ENCODE data around the gene ANKRD34B.
"Not testable (repeated sequence)": the region's sequence is repeated elsewhere in the genome, so short reads cannot be mapped to it uniquely, and the experiment has no call there.

Gene ANKRD34B

DNA sequence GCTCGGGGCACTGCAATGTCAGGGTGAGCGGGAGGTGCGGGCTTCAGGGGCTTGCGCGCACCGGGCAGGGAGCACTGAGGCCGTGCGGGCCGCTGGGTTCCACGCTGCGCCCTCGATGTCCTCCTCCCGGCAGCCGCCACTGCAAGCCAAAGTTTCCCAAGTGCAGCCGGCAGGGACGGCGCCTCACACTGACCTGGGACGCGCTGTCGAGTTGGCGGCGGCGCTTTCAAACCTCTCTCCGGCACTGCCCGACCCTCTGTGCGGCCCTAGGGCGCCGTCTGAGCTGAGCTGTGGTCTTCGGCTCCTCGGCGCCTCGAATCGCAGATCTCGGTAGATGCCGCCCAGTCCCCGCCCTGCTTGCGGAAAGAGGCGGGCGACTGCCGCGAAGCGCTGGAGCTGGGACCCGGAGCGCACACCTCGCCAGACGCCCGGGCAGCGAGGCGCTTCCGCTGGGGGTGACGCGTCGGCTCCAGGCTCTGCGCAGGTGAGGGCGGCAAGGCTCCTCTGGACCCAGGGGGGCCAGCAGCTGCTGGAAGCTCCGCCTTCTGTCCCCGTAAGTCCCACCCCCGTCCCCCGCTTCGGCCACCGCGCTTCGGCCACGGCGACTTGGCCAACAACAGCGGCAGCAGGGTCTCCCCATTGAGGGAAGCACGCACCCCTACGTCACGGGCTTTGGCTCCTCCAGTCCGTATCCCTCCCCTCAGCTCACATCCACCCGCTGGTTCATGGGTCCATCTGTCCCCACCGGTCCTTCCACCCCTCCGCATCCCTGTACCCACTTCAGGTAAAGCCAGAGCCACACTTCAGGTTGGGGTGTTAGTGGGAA is at the start of gene ANKRD34B:
TSS of gene ANKRD34B (minus strand) at position 320 of the 826 bp plus-strand sequence. CDS start 10,261 bp downstream, outside the sequence.
- no peak for DNase-seq (ENCODE audit: low spot score)

DNA sequence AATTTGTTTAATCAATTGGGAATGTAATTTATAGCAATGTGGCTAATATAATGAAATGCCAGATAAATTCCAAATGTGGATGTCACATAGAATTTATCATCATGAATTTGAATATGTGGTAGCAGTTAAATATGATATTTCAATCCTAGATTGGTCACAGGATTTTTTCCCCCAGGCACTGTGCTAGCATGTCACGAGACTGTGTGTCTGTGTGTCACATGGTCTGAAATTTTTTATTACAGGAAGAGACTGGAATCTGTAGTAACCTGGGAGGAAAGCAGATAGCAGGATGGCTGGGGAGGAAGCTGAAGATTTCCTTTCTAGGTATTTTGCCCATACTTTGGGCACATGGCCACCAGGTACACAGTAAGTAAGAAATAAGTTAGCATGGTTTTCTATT is 49.0 kb upstream of the ANKRD34B start:
- DNase-seq (ENCODE audit: low spot score), result no peak

DNA sequence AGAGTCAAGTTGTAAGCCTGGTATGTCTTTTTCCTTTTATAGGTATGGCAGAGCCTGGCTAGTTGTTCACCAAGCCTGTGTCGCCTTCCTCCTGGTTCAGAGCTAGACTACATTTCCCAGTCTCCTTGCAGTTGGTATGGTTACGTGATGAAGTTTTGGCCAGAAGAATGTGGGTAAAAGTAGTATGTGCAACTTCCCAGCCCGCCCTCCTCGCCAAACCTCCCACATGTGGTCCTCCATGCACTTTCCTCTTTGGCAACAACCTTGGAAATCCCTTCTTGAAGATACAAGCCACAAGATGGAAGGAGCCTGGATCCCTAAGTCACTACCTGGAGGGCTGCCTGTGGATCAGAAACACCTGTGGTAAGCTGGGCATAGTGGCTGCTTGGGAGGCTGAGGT is 48.4 kb upstream of the ANKRD34B start:
- DNase-seq (ENCODE audit: low spot score), result no peak

DNA sequence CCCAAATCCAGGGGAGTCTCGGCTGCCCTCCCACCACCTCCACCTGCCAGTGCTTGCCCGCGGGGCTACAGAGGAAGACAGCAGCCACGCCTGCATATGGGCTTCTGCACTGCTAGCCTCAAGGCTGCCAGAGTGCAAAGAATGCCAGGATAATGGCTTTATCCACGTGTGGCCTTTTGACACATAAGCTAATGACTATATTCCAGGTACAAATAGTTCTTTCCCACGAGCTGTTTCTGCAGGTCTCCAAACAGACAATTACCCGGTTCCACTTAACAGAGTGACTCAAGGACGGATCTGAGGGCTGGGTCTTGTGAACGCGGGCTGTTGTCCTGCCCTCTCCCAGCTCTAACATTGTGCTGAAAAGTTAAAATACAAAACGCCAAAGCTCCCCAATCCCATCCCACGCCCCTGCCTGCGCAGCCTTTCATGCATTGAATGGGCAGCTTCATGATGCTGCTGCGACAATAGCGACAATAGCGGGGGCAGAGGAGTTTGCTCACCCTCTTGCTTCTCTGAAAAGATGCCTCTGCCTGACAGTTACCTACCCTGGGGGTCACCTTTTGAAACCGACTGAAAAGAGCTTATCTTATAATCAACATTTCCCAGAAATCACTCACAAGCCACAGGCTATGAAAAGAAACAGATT is 45.3 kb upstream of the ANKRD34B start:
- DNase-seq (ENCODE audit: low spot score), result no peak

DNA sequence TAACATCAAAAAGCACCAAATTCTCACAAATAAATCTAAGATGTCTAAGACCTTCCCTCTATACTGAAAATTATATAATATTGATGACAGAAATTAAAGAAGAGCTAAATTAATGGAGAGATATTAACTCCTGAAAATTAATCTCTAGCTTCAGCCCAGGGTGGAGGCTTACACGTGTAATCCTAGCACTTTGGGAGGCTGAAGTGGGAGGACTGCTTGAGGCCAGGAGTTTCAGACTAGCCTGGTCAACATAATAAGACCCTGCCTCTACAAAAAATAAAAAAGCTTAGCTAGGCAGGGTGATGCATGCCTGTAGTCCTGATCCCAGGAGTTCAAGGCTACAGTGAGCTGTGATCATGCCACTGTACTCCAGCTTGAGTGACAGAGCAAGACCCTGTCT is 39.6 kb upstream of the ANKRD34B start:
- DNase-seq (ENCODE audit: low spot score), result no peak

DNA sequence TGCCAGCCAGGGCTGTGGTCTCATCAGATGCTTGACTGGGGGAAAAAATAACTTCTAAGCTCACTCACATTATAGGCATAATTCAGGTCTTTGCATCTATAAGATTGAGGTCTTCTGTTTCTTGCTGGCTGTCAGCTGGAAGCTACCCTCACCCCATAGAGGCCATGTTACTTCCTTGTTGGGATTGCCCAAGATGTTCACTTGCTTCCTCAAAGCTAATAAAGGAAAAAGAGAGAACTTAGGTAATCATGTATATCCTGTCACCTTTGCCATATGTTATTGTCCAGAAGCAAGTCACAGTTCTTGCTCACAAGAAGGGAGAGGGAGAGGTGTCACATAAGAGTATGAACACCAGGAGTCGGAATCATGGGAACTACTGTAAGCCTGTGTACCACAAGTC is 38.7 kb upstream of the ANKRD34B start:
- no peak for DNase-seq (ENCODE audit: low spot score)

DNA sequence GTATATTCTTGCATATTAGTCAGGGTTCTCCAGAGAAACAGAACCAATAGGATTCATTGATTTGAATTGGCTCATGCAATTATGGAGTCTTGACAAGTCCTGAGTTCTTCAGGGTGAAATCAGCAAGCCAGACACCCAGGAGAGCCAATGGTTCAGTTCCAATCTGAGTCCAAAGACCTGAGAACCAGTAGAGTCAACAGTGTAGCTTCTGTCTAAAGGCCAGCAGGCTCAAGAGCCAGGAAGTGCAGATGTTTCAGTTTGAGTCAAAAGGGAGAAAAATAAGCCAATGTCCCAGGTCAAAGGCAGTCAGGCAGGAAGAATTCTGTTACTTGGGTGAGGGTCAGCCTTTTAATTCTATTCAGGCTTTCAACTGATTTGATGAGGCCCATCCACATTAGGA is 37.8 kb upstream of the ANKRD34B start:
- no peak for DNase-seq (ENCODE audit: low spot score)

DNA sequence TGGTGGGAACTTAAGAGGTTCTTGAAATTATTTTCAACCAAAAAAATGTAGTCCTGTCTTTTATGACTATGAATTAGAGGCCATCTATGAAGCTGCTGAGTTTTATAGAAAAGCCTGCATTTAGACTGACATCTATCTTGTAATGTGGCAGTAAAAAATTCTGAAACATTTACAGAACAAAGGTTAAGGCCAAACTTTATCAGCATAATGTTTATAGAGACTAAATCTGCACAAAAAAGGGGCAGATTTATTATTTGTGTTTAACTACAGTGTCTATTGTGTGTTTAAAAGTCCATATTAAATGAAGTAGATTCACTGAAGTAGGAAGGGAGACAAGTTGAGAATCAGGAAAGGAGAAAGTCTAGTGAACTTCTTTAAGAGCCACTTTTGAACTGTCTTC is 37.3 kb upstream of the ANKRD34B start:
- DNase-seq (ENCODE audit: low spot score), result no peak

DNA sequence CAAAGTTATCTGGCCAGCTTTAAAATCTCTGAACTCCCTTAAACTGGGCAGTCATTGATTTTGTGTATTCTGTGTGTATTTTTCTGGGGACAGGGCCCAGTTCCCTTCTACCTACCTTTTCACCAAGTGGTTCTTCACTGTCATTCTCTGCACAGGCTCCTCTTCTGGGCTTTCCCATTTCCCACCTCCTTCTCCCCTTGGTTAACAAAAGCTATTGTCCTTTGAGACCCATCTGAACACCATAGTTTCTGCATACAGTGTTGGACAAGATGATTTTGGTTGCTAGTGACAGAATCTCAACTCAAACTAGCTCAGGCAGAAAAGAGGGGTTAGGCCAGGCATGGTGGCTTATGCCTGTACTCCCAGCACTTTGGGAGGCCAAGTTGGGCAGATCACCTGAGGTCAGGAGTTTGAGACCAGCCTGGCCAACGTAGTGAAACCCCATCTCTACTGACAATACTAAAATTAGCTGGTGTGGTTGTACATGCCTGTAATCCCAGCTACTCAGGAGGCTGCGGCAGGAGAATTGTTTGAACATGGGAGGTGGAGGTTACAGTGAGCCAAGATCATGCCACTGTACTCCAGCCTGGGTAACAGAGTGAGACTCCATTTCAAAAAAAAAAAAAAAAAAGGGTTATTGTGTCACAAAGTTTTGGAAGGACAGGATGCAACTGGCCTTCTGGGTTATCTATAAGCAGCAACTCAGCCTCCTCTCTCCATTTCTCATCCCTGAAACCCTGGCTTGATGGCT is 31.0 kb upstream of the ANKRD34B start:
- no peak for DNase-seq (ENCODE audit: low spot score)

DNA sequence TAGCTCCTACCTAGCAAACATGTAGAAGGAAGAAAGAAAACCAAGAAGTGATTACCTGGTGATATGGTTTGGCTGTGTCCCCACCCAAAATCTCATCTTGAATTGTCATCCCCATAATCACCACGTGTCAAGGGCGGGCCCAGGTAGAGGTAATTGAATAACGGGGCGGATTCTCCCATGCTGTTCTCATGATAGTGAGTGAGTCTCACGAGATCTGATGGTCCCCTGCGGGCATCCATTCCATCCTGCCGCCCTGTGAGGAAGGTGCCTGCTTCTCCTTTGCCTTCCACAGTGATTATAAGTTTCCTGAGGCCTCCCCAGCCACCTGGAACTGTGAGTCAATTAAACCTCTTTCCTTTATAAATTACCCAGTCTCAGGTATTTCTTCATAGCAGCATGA is 27.4 kb upstream of the ANKRD34B start:
- DNase-seq (ENCODE audit: low spot score), result no peak

DNA sequence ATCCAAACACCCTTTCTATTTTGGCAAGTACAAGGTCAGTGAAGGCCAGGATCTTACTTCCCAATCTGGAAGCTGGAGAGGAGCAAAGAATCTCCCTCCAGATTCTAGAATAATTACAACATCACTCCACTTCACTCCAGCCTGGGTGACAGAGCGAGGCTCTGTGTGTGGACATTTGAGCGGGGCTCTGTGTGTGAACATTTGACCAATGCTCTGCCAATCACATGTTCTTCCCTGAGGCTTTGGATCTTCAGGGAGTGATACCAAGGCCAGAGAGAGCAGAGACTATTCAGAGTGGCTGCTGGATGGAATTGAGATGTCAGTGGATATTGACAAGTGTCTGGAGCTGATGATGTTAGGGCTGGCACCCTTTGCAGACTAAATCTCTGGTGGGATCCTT is 24.7 kb upstream of the ANKRD34B start:
- DNase-seq (ENCODE audit: low spot score), result no peak

DNA sequence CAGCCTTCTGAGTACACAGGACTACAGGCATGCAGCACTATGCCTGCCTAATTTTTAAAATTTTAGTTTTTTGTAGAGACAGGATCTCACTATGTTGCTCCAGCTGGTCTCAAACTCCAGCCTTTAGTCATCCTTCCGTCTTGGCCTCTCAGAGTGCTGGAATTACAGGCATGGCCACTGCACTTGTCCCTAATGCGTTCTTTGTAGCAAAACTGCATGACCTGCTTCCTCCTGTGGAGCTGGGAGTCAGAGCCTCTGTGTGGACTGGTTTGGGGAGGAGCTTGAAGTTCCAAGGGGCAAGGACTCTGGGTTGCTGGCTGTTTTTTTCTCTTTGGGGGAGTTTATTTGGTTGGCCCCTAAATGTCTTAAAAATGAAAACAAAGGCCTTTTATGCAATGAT is 22.7 kb upstream of the ANKRD34B start:
- no peak for DNase-seq (ENCODE audit: low spot score)

DNA sequence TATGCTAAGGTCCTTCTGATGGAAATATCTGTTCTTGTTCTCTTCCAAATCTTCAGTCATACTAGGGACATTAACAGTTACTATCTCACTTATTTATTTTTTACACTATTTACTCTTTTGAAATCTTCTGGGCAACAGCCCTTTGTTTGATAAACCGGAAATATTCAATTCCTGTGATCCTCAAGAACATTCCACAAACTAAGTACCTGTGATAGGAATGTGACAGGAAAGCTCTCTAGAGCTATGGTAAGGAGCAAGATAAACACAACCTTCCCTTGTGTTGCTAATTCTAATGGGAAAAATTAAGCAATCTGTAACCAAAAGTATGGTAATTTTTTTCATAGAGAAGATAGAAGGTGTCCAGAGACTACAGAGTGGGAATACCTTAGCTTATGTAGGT is 22.0 kb upstream of the ANKRD34B start:
- DNase-seq (ENCODE audit: low spot score), result no peak

DNA sequence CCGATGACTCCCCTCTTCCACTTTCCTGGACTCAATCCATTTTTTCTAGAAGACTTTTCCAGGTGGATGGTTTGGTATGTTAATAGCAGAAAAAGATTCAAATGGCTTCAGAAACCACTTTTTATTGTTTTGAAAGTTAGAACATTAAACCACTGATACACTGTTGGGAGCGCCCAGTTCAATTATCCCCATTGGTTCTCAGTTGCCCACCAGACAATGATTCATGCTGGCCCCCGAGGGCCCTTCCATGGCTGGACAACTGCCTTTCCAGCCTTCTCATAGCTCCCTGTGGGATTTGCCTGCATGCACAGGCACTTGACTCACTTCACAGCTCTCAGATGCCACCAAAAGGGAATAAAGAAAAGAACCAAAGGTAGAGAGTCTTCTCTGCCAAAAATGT is 21.3 kb upstream of the ANKRD34B start:
- DNase-seq (ENCODE audit: low spot score), result no peak

DNA sequence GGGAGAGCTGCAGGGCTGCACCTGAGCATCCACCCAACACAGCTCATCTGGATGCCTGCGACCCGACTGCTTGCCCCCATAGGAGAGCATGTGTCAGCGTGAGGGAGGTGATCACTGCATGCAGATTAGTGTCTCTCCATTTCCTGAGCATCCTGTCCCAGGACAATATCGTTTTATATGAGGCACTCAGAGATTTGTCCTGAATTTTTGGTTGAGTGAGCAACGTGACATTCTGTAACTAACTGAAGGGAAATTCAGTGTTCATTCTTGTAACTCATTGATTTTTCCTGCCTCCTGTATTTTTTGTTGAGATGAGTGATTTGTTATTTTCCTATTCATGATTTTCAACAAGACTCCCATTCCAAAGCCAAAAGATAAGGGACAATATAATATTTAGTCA is 20.7 kb upstream of the ANKRD34B start:
- DNase-seq (ENCODE audit: low spot score), result no peak

DNA sequence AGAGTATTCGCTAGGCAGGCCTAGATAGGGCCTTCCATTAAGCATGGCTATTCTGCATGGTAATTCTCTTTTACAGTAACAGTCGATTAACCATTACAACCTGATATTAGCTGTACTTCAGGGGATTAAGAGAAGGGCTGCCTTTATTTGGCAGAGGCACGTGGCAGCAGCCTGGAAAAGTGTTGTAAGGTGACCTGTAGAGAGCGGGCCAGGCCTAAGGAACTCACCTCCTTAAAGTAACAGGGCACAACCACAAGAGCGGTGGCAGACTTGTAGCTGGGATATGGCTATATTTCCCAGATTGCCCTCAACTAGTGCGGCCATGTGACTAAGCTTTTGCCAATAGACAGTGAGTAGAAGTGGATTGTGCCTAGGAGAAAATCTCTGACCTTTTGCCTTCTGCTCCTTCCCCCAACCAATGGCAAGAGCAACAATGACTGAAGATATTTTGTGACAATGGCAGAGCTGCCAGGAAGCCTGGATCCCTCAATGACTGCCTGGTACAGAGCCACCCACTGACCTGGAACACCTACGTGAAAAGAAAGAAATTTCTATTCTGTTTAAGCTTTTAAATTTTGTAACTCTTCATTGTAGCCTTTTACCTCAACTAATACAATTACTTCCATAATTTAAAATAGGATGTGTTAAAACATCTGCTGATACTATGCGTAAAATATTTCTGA is 18.9 kb upstream of the ANKRD34B start:
- DNase-seq (ENCODE audit: low spot score), result no peak

DNA sequence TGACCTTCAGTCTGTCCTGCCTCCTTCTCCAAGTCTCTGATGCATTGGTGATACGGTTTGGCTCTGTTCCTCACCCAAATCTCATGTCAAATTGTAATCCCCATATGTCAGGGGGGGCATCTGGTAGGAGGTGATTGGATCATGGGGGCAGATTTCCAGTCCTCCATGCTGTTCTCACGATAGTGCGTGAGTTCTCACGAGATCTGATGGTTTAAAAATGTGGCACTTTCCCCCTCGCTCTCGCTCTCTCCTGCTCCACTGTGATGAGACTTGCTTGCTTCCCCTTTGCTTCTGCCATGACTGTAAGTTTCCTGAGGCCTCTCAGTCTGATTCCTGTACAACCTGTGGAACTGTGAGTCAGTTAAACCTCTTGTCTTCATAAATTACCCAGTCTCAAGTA is 14.7 kb upstream of the ANKRD34B start:
- DNase-seq (ENCODE audit: low spot score), result no peak

DNA sequence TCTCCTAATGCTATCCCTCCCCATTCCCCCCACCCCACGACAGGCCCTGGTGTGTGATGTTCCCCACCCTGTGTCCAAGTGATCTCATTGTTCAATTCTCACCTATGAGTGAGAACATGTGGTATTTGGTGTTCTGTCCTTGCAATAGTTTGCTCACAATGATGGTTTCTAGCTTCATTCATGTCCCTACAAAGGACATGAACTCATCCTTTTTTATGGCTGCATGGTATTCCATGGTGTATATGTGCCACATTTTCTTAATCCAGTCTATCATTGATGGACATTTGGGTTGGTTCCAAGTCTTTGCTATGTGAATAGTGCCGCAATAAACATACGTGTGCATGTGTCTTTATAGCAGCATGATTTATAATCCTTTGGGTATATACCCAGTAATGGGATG is 10.2 kb upstream of the ANKRD34B start:
- not testable (repeated sequence) for DNase-seq (ENCODE audit: low spot score)

DNA sequence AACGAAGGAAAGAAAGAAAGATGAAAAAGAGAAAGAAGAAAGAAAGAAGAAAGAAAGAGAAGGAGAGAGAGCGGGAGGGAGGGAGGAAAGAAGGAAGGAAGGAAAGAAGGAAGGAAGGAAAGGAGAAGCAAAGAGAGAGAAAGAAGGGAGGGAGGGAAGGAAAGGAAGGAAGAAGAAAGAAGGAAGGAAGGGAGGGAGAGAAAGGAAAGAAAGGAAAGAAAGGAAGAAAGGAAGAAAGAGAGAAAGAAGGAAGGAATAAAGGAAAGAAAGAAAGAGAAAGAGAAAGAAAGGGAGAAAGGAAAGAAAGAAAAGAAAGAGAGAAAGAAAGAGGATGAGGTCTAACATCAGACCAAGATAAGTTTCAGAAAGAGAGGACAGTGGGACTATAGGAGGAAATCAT is 9.0 kb upstream of the ANKRD34B start:
- DNase-seq (ENCODE audit: low spot score), result no peak

DNA sequence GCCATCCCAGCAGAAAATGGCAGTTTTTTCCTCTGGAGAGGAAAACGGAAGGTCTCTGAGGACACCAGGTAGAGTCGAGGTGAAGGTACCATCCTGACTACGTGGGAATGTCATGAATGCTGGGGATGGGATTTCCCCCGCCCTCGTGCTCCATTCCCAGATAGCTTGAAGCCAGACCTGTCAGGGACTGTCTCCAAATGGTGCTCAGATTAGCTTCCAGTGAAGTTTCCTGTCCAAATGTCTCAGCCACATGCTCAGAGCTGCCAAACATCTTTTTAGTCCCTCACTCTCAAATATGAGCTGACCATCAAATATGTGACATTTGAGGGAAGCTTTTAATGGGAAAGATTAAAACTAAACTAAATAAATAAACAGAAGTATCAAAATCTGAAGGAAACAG is 7.6 kb upstream of the ANKRD34B start:
- DNase-seq (ENCODE audit: low spot score), result no peak

DNA sequence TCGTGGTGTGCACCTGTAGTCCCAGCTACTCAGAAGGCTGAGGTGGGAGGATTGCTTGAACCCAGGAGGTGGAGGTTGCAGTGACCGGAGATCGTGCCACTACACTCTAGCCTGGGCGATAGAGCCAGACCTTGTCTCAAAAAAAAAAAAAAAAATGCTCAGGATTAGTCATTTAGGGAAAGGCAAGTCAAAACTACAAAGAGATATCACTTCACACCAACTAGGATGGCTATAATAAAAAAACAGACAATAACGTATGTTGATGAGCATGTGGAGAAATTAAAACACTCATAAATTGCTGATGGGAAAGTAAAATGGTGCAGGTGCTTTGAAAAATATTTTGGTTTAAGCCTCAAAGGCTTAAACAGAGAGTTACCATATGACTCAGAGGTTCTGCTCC is 6.3 kb upstream of the ANKRD34B start:
- no peak for DNase-seq (ENCODE audit: low spot score)

DNA sequence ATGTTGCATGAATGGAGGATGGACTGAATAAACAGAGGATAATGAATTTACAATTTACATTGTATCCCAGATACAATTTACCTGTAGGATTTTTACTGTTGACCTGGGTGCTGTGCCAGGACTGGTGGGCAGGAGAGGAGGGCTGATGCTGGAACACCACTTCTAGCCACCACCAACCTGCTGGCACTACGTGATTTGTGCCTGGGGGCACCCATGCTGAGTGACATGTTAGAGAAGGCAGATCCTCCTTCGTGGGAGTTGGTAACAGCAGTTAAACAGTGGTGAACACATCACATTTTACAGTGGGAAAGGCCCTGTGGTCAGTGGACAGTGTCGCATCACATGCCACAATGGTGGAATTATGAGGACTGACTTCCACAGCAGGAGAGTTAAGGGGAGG is 3.0 kb upstream of the ANKRD34B start:
- no peak for DNase-seq (ENCODE audit: low spot score)

All from NAMALWA (cell line).